GM19467 (cell line): ENCODE measurements around the gene MRPS31.

Source experiments
- ATAC-seq: cut with Tn5 transposase; IDR thresholded peaks from one replicate; pipeline ENCODE4 v1.9.1; 2021; ENCODE audit warnings: mild to moderate bottlenecking, moderate library complexity; ENCODE audit not compliant: unreplicated experiment

MRPS31 gene

GRCh38 chr13:40770934-40771618 lies at the start of gene MRPS31:
Gene MRPS31 (minus strand): TSS chr13:40771190. CDS start chr13:40771136, 54 bp downstream.
- peak; percentile 94 for ATAC-seq

- no peak for ATAC-seq
Observed at GRCh38 chr13:40819797-40820315, 48.9 kb upstream of the MRPS31 start.

GRCh38 chr13:40818926-40819325 lies 47.9 kb upstream of the MRPS31 start:
- ATAC-seq, result no peak

- no peak for ATAC-seq
Observed at GRCh38 chr13:40814803-40815202, 43.8 kb upstream of the MRPS31 start.

GRCh38 chr13:40813667-40814454 lies 42.9 kb upstream of the MRPS31 start:
- ATAC-seq, result no peak

- no peak for ATAC-seq
Observed at GRCh38 chr13:40812724-40813445, 41.9 kb upstream of the MRPS31 start.

- no peak for ATAC-seq
Observed at GRCh38 chr13:40812102-40812501, 41.1 kb upstream of the MRPS31 start.

GRCh38 chr13:40809471-40809870 lies 38.5 kb upstream of the MRPS31 start:
- no peak for ATAC-seq

- ATAC-seq, result no peak
Observed at GRCh38 chr13:40806241-40806640, 35.3 kb upstream of the MRPS31 start.

- no peak for ATAC-seq
Observed at GRCh38 chr13:40803316-40803715, 32.3 kb upstream of the MRPS31 start.

- ATAC-seq, result no peak
Observed at GRCh38 chr13:40801255-40802217, 30.5 kb upstream of the MRPS31 start.

GRCh38 chr13:40800559-40800958 lies 29.6 kb upstream of the MRPS31 start:
- ATAC-seq, result no peak

GRCh38 chr13:40799508-40799907 lies 28.5 kb upstream of the MRPS31 start:
- no peak for ATAC-seq

GRCh38 chr13:40798380-40798779 lies 27.4 kb upstream of the MRPS31 start:
- ATAC-seq, result no peak

- no peak for ATAC-seq
Observed at GRCh38 chr13:40796649-40797048, 25.7 kb upstream of the MRPS31 start.

GRCh38 chr13:40794414-40795368 lies 23.7 kb upstream of the MRPS31 start:
- ATAC-seq, result no peak

GRCh38 chr13:40793339-40793738 lies 22.3 kb upstream of the MRPS31 start:
- ATAC-seq, result no peak

GRCh38 chr13:40792284-40793051 lies 21.5 kb upstream of the MRPS31 start:
- no peak for ATAC-seq
